ENCODE data around the gene AHNAK2. TPM values are rescaled to one million over a fixed set of nuclear protein-coding genes. Genes with fewer than 3 reads are reported as not detected.
"Not testable (repeated sequence)": the region's sequence is repeated elsewhere in the genome, so short reads cannot be mapped to it uniquely, and the experiment has no call there.

AHNAK2 gene
- total and polyA plus RNA-seq, 2 donors (not counting 1 experiment from before 2014, with no cell fraction given) = not detected

GRCh38 chr14:104953097-104953496, 25.1 kb downstream of the AHNAK2 start:
- WGBS (ENCODE audit: insufficient coverage) = 90% methylated on average over 13 of the region's 13 CpGs
- ATAC-seq (ENCODE audit: low read depth) = no peak
- H3K9me3 Mint-ChIP-seq (ENCODE audit: insufficient read depth) = no peaks in the 10 kb centered on the region

DNA sequence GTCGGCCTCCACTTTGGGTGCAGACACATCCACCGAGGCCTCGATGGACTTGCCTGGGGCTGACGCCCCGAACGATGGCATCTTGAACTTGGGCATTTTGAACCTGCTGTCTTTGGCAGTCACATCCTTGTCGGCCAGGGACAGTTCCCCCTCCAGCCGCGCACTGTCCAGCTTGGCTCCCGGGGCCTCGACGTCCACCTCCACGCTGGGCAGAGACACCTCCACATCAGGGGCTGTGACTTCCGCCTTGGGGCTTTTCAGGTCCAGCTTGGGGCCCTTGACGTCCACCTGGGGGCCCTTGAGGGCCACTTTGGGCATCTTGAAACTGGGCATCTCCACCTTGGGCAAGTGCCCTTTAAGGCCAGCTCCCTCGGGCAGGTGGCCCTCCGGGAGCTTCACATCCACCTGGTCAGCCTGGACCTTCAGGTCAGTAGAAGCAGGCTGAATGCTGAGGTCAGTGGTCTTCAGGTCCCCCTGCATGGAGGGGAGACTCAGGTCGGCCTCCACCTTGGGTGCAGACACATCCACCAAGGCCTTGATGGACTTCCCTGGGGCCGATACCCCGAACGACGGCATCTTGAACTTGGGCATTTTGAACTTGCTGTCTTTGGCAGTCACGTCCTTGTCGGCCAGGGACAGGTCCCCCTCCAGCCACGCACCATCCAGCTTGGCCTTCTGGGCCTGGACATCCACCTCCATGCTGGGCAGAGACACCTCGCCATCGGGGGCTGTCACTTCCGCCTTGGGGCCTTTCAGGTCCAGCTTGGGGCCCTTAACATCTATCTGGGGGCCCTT, 26.1 kb downstream of the AHNAK2 start:
- H3K4me1 ChIP-seq (ENCODE audit: control insufficient read depth in 2 of 2, insufficient read depth in 2 of 2, low read length in 2 of 2); H3K9me3 ChIP-seq (ENCODE audit: control extremely low read depth in 1 of 3, control insufficient read depth in 2 of 3, insufficient read depth in 1 of 3, low read length in 2 of 3); H3K4me3 ChIP-seq (ENCODE audit: control extremely low read depth in 1 of 5, extremely low read depth in 1 of 5, insufficient read depth in 1 of 5, low read depth in 2 of 5, low read length in 4 of 5); CTCF ChIA-PET; DNase-seq; H3K27me3 ChIP-seq (replicated peaks in 1 of 4; ENCODE audit: control extremely low read depth in 1 of 4, control insufficient read depth in 3 of 4, insufficient read depth in 4 of 4, low read length in 3 of 4); H3K4me1 Mint-ChIP-seq; H2AFZ ChIP-seq (ENCODE audit: insufficient read depth, low read depth, low read length, poor library complexity, severe bottlenecking); H3K9ac ChIP-seq (ENCODE audit: low read length); POLR2A ChIA-PET; H4K20me1 ChIP-seq (ENCODE audit: control insufficient read depth, insufficient read depth, low read length, poor library complexity, severe bottlenecking); ATAC-seq (ENCODE audit: low read depth); intact Hi-C loops (cut with micrococcal nuclease); H3K79me2 ChIP-seq (ENCODE audit: control insufficient read depth, insufficient read depth, low read length); H3K4me2 ChIP-seq (replicated peaks; ENCODE audit: low read depth, low read length, poor library complexity, severe bottlenecking); H3K27ac Mint-ChIP-seq; H3K9me3 Mint-ChIP-seq (ENCODE audit: insufficient read depth); H3K36me3 ChIP-seq (replicated peaks in 1 of 2; ENCODE audit: control extremely low read depth in 1 of 2, control insufficient read depth in 1 of 2, extremely low read depth in 1 of 2, insufficient read depth in 2 of 2, low read length in 1 of 2); H3K27ac ChIP-seq (ENCODE audit: low read length in 2 of 2); H3K27me3 Mint-ChIP-seq; H3K4me3 Mint-ChIP-seq: not testable (repeated sequence)
- 90% methylated on average over 27 of the region's 28 CpGs for WGBS (ENCODE audit: insufficient coverage)

More at GRCh38 chr14:104953097-104953496, 25.1 kb downstream of the AHNAK2 start:
- TF ChIP-seq, protein P1, sequence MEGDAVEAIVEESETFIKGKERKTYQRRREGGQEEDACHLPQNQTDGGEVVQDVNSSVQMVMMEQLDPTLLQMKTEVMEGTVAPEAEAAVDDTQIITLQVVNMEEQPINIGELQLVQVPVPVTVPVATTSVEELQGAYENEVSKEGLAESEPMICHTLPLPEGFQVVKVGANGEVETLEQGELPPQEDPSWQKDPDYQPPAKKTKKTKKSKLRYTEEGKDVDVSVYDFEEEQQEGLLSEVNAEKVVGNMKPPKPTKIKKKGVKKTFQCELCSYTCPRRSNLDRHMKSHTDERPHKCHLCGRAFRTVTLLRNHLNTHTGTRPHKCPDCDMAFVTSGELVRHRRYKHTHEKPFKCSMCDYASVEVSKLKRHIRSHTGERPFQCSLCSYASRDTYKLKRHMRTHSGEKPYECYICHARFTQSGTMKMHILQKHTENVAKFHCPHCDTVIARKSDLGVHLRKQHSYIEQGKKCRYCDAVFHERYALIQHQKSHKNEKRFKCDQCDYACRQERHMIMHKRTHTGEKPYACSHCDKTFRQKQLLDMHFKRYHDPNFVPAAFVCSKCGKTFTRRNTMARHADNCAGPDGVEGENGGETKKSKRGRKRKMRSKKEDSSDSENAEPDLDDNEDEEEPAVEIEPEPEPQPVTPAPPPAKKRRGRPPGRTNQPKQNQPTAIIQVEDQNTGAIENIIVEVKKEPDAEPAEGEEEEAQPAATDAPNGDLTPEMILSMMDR (IDR thresholded peaks at IDR 0.05) = no peak
- TF ChIP-seq EZH2 (IDR thresholded peaks at IDR 0.05; ENCODE audit: borderline replicate concordance, insufficient read depth, low read depth, low read length, poor library complexity, severe bottlenecking) = no peak
- no peak overlapping the region for H3K27ac Mint-ChIP-seq
- H3K9ac ChIP-seq (ENCODE audit: low read length) = no peak overlapping the region
- POLR2A ChIA-PET = no interaction called here
- no peaks in the 10 kb centered on the region for H4K20me1 ChIP-seq (ENCODE audit: control insufficient read depth, insufficient read depth, low read length, poor library complexity, severe bottlenecking)
- no peaks in the 10 kb centered on the region for H3K79me2 ChIP-seq (ENCODE audit: control insufficient read depth, insufficient read depth, low read length)
- no peaks in the 10 kb centered on the region for H3K9me3 ChIP-seq (ENCODE audit: control extremely low read depth in 1 of 3, control insufficient read depth in 2 of 3, insufficient read depth in 1 of 3, low read length in 2 of 3)
- H3K27ac ChIP-seq (ENCODE audit: low read length in 2 of 2) = no peak overlapping the region
- H3K27me3 Mint-ChIP-seq = peaks cover 8% of the 10 kb centered on the region
- DNase-seq = no peak
- no peak overlapping the region for H3K4me3 ChIP-seq (ENCODE audit: control extremely low read depth in 1 of 5, extremely low read depth in 1 of 5, insufficient read depth in 1 of 5, low read depth in 2 of 5, low read length in 4 of 5)
- H3K4me1 Mint-ChIP-seq = no peaks in the 10 kb centered on the region
- H3K36me3 ChIP-seq (replicated peaks in 1 of 2; ENCODE audit: control extremely low read depth in 1 of 2, control insufficient read depth in 1 of 2, extremely low read depth in 1 of 2, insufficient read depth in 2 of 2, low read length in 1 of 2) = no peaks in the 10 kb centered on the region
- H3K4me2 ChIP-seq (replicated peaks; ENCODE audit: low read depth, low read length, poor library complexity, severe bottlenecking) = no peak overlapping the region
- CTCF ChIA-PET = no interaction called here
- intact Hi-C loops (cut with micrococcal nuclease) = no loop called here
- no peak overlapping the region for H2AFZ ChIP-seq (ENCODE audit: insufficient read depth, low read depth, low read length, poor library complexity, severe bottlenecking)
- no peaks in the 10 kb centered on the region for H3K4me1 ChIP-seq (ENCODE audit: control insufficient read depth in 2 of 2, insufficient read depth in 2 of 2, low read length in 2 of 2)
- H3K4me3 Mint-ChIP-seq = no peak overlapping the region
- peaks cover 0 to 7% (median 1%) of the 10 kb centered on the region in 4 experiments for H3K27me3 ChIP-seq (replicated peaks in 1 of 4; ENCODE audit: control extremely low read depth in 1 of 4, control insufficient read depth in 3 of 4, insufficient read depth in 4 of 4, low read length in 3 of 4)

GRCh38 chr14:104950701-104951100, 27.5 kb downstream of the AHNAK2 start:
- WGBS (ENCODE audit: insufficient coverage) = 82% methylated on average over 3 of the region's 15 CpGs
- H3K27me3 Mint-ChIP-seq; H3K9me3 ChIP-seq (ENCODE audit: control extremely low read depth in 1 of 3, control insufficient read depth in 2 of 3, insufficient read depth in 1 of 3, low read length in 2 of 3); H2AFZ ChIP-seq (ENCODE audit: insufficient read depth, low read depth, low read length, poor library complexity, severe bottlenecking); H3K4me2 ChIP-seq (replicated peaks; ENCODE audit: low read depth, low read length, poor library complexity, severe bottlenecking); H3K36me3 ChIP-seq (replicated peaks in 1 of 2; ENCODE audit: control extremely low read depth in 1 of 2, control insufficient read depth in 1 of 2, extremely low read depth in 1 of 2, insufficient read depth in 2 of 2, low read length in 1 of 2); H3K4me1 ChIP-seq (ENCODE audit: control insufficient read depth in 2 of 2, insufficient read depth in 2 of 2, low read length in 2 of 2); H3K27ac ChIP-seq (ENCODE audit: low read length in 2 of 2); H4K20me1 ChIP-seq (ENCODE audit: control insufficient read depth, insufficient read depth, low read length, poor library complexity, severe bottlenecking); H3K4me3 Mint-ChIP-seq; H3K27ac Mint-ChIP-seq; ATAC-seq (ENCODE audit: low read depth); H3K9ac ChIP-seq (ENCODE audit: low read length); intact Hi-C loops (cut with micrococcal nuclease); CTCF ChIA-PET; H3K4me3 ChIP-seq (ENCODE audit: control extremely low read depth in 1 of 5, extremely low read depth in 1 of 5, insufficient read depth in 1 of 5, low read depth in 2 of 5, low read length in 4 of 5); H3K4me1 Mint-ChIP-seq; H3K79me2 ChIP-seq (ENCODE audit: control insufficient read depth, insufficient read depth, low read length); H3K9me3 Mint-ChIP-seq (ENCODE audit: insufficient read depth); POLR2A ChIA-PET; H3K27me3 ChIP-seq (replicated peaks in 1 of 4; ENCODE audit: control extremely low read depth in 1 of 4, control insufficient read depth in 3 of 4, insufficient read depth in 4 of 4, low read length in 3 of 4); DNase-seq: not testable (repeated sequence)
